GM12801 (cell line): ENCODE data around the gene MVB12B.

Experiments used
- TF ChIP-seq, protein P1 (sequence below): IDR thresholded peaks from one replicate; pipeline ENCODE4 v1.5.1; 2011; ENCODE audit warnings: control low read depth; ENCODE audit not compliant: insufficient read length; ENCODE audit errors: extremely low read depth

The MVB12B gene

DNA sequence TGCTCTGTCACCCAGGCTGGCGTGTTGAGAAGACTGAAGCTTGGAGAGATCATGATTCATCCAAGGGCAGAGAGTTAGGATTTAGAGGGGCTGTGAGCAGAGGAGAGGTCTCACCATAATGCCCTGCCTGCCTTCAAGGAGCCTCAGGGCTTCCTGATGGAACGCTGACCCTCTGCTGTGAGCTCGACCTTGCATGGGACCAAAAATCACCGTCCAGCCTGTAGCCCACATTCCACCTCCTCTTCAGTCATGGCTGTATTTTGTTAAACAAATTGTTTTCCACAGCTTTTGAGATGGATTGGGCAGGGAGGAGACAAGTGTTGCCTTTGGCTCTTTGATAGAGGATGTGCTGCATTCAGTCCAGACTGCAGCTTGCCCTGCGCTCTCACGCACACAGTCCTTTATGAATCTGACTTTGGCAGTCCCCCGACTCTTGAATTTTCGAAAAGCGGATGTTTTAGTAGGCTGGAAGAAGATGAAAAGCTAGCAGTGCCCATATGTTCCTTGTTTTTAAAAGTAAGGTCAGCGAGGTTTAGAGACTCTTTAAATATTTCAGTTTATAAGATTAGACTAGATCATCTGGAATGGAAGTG lies 79.5 kb downstream of the MVB12B start:
- TF ChIP-seq, protein P1, sequence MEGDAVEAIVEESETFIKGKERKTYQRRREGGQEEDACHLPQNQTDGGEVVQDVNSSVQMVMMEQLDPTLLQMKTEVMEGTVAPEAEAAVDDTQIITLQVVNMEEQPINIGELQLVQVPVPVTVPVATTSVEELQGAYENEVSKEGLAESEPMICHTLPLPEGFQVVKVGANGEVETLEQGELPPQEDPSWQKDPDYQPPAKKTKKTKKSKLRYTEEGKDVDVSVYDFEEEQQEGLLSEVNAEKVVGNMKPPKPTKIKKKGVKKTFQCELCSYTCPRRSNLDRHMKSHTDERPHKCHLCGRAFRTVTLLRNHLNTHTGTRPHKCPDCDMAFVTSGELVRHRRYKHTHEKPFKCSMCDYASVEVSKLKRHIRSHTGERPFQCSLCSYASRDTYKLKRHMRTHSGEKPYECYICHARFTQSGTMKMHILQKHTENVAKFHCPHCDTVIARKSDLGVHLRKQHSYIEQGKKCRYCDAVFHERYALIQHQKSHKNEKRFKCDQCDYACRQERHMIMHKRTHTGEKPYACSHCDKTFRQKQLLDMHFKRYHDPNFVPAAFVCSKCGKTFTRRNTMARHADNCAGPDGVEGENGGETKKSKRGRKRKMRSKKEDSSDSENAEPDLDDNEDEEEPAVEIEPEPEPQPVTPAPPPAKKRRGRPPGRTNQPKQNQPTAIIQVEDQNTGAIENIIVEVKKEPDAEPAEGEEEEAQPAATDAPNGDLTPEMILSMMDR, result no peak

DNA sequence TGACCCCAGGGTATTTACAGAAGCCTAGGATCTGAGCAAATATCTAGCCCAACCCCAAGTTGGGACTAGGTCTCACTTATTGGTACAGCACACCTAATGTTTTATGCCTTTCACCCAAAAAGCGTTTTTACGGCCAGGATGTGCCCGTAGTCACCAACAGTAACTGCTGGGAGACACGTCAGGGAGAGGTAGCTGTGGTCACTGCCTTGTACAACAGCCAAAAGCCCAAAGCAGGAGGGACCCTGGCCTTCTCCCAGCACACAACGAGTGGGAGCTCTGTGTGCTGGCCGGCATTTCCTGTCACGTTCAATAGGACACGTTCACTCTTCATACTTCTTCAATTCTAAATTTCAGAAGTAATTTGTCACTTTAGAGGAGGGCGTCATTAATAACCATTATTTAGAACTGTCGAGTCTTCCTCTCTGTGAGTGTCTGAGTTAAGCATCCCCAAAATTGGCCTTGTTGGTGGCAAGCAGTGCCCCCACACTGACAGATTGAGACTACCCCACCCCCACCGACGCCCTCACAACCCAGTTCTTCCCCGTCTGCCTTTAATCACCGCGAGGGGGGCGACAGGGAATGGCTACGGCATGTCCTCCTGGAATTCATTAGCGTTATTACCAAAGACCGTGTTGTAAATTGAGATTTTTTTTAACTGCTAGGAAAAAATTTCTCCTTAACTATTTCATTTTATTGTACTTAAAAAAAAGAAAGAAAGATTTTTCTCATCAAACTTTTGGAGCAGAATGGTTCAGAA lies 80.7 kb downstream of the MVB12B start:
- TF ChIP-seq, protein P1, result no peak

DNA sequence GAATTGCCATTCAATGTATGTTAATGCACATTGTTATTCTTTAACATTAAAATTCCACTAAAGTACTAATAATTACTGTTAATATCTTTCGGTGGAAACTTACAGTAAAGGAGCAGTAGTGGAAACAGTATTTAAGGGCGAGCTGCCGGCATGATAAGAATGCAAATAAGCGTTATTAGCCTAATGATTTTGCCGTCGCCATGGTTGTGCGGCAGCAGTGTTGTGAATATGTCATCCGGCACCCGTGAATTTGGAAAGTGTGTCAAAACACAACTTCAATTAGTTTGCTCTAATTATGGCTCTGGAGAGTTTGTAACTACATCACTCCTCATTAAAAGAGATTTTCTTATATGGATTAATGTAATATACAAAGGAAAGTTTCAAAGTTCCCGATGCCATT lies 81.4 kb downstream of the MVB12B start:
- TF ChIP-seq, protein P1, result no peak

DNA sequence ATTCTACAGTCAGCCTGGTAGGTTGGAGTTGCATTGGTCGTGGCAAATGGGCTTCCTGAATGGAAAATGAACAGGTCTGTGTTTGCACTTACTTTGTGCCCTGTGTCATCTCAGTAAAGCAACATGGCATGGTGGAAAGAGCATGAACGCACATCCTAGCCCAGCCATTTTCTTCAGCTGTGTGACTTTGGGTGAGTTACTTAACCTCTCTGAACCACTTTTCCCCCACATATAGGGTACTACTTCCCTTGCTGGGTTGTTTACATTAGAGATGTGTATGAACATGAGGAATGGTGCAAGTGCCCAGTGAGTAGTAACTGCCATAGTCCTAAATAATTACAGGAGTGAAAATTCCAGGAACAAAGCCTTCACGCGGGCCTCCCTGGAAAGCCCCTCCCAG lies 83.6 kb downstream of the MVB12B start:
- TF ChIP-seq, protein P1, result no peak

DNA sequence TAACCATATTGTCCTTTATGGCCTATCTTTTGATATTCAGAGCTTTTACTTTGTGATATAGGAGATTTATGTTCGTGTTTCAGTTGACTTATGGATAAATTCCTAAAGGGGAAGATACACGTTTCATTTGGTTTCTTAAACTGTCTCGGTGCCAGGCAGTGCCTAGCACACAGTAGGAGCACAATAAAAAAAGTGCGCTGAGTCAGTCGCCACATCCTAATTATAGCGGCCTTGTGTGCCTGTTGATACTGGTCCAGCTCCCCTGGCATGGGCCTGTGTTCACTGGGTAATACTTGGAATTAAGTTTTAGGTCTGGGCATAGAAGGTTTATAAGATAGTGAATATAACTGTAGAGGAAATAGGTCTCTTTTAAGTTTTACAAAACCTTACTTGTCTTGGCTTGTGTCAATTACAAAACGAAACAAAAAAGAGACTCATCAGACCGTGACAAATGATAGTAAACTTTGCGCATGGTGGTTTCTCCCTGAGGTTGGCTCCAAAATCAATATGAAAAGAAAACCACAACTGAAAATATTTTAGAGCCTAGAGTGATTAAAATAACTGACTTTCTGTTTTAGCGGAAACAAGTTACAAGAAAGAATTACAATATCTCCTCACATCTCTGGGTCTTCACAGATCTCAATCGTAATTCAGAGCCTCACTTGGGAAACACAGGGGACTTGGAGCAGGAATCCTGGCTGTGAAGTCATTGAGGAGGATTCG lies 84.8 kb downstream of the MVB12B start:
- TF ChIP-seq, protein P1, result no peak

DNA sequence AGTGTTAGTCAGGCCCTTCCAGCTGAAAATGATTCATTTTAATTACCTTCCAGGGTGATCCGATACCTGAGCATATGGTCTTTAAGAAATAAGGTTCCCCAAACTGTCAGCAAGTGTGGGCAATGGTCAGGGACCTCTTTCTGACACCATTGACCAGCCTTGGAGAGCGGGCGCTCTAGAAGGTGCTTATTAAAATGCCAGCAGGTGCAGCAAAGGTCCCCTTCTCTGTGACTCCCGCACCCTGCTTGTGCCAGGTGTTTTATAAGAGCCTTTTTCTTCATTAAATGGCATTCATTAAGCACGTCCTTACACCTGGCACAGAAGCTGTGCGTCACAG lies 85.3 kb downstream of the MVB12B start:
- TF ChIP-seq, protein P1, result no peak

DNA sequence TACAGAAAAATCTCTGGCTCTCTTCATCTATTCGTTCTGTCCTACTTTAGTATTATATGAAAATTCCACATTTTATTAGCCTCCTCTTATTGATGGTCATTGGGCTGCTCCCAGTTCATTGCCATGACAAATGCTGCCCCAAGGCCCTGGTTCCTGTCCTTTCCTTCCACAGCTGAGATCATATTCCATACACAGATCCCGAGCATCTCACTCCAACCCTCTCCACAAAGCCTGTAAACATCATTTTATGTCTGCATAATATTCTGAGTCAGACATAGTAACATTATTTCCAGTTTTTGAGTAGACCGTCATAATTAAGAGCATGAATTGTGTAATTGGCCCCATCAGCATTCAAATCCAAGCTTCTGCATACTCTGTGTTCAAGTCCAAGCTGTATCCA lies 86.3 kb downstream of the MVB12B start:
- TF ChIP-seq, protein P1, result no peak
